ENCODE results near the gene NRK. TPM values are rescaled to one million over a fixed set of nuclear protein-coding genes. Genes with fewer than 3 reads are reported as not detected.
"Not testable (repeated sequence)": the region's sequence is repeated elsewhere in the genome, so short reads cannot be mapped to it uniquely, and the experiment has no call there.

The NRK gene, protein sequence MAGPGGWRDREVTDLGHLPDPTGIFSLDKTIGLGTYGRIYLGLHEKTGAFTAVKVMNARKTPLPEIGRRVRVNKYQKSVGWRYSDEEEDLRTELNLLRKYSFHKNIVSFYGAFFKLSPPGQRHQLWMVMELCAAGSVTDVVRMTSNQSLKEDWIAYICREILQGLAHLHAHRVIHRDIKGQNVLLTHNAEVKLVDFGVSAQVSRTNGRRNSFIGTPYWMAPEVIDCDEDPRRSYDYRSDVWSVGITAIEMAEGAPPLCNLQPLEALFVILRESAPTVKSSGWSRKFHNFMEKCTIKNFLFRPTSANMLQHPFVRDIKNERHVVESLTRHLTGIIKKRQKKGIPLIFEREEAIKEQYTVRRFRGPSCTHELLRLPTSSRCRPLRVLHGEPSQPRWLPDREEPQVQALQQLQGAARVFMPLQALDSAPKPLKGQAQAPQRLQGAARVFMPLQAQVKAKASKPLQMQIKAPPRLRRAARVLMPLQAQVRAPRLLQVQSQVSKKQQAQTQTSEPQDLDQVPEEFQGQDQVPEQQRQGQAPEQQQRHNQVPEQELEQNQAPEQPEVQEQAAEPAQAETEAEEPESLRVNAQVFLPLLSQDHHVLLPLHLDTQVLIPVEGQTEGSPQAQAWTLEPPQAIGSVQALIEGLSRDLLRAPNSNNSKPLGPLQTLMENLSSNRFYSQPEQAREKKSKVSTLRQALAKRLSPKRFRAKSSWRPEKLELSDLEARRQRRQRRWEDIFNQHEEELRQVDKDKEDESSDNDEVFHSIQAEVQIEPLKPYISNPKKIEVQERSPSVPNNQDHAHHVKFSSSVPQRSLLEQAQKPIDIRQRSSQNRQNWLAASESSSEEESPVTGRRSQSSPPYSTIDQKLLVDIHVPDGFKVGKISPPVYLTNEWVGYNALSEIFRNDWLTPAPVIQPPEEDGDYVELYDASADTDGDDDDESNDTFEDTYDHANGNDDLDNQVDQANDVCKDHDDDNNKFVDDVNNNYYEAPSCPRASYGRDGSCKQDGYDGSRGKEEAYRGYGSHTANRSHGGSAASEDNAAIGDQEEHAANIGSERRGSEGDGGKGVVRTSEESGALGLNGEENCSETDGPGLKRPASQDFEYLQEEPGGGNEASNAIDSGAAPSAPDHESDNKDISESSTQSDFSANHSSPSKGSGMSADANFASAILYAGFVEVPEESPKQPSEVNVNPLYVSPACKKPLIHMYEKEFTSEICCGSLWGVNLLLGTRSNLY (N-terminal part only)
- 15.1 TPM for polyA plus RNA-seq (ENCODE audit: insufficient read length)
- long read RNA-seq, donor 1: 0 reads
- long read RNA-seq, donor 2: 0 reads
- long read RNA-seq, donor 3: 0 reads
- long read RNA-seq, donor 4: 0 reads
- long read RNA-seq, donor 5, partial matches to known transcripts: 14 of 14 reads
- long read RNA-seq, donor 5, other reads (novel, unspliced or antisense): 0 of 14 reads
- long read RNA-seq, donor 6: 0 reads
- long read RNA-seq, donor 7: 0 reads
- long read RNA-seq, donor 8: 0 reads

DNA sequence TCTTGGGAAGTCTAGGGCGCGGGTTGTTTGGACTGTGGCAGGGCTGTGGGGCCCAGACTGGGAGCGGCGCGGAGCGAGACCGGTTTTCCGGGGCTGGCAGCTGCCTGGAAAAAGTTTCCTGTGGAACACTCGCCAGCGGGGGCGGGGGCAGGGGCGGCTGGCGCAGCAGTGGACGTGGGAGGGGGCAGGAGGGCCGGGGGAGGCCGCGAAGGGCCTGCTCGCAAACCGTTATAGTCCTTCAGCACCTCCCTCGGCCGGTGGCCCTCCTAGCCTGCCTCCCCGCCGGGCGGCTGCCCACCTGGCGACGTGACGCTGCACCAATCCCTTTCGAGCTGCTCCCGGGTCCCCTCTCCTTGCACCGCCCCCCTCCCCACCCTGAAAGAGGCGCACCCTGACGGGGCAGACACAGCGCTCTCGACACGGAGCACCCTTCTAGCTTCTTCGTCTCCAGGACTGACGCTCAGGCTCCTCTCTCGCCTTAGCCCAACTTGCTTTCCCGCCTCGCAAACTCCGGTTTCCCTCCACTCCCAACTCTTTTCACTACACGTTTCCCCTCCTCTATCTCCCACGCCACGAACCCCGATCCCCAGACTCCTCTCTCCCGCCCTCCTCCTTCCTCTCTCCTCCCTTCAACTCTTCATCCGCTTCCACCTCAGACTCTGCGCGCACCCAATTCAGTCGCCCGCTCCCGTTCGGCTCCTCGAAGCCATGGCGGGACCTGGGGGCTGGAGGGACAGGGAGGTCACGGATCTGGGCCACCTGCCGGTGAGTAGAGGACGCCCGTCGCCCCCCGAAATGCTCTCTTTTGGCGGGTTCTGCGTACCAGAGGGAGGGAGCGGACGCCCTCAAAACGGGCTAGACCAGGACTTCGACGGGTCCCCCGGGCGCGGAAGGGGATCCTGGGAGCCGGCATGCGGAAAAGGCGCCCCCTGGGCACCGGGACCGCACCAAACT, at the start of gene NRK:
TSS of gene NRK (plus strand) at position 402 of the 954 bp plus-strand sequence. CDS start at position 709, 307 bp downstream.
- DNase-seq: no peak

DNA sequence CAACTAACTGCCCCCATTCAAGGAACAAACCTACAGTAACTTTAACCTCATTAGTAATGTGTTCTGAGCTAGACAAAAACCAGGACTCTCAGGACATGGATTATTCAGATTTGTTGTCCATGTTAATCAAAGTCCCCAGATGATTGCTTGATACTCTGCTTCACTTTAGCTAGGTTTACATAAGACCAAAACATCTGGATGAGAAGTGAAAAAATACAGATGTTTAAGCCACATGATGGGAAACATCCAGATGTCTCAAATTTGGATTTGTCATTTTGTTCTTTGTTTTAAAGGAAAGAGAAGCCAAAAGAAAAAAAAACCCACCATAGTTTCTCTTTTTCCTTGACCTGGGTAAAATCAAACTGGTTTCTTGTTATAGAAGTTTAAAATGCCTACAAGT, 48.5 kb upstream of the NRK start:
- DNase-seq: no peak

- DNase-seq: no peak
Measured at GRCh38 chrX:105775679-105776078, 46.7 kb upstream of the NRK start.

DNA sequence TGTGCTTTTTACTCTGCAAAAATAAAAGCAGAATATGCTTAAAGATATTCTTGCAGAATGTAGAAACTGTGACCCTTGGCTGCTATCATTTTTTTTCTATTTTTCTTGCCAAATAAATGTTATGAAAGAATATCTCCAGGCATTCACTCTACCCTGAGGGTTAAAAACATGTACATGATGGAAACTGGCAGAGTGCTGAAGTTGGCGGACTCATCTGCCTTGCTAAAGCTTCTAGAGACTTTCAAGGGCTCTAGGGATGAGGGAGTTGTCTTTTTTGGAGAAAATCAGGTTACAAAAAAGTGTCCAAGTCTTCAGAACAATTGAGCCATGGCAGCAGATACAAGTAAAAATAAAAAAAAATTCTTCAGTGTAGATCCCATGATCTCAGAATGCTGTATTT, 40.5 kb upstream of the NRK start:
- no peak for DNase-seq

- DNase-seq: not testable (repeated sequence)
Measured at GRCh38 chrX:105796877-105797276, 25.5 kb upstream of the NRK start.

DNA sequence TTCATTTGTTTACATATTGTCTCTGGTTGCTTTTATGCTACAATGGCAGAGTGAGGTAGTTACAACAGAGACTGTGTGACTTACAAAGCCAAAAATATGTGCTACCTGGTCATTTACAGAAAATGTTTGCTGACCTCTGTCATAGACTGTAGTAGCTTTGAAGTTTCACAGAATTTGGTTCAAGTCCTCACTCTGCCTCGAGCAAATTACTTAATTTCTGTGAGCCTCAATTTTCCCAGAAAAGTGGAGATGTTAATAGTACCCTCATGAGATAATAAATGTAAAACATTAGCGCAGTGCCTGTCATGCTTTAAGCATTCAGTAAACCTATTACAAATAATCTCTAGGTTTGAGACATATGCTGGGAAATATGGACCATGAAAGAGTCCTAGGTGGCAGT, 18.4 kb upstream of the NRK start:
- no peak for DNase-seq

DNA sequence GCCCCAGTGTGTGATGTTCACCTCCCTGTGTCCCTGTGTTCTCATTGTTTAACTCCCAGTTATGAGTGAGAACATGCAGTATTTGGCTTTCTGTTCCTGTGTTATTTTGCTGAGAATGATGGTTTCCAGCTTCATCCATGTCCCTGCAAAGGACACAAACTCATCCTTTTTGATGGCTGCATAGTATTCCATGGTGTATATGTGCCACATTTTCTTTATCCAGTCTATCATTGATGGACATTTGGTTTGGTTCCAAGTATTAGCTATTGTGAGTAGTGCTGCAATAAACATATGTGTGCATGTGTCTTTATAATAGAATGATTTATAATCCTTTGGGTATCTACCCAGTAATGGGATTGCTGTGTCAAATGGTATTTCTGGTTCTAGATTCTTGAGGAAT, 16.7 kb upstream of the NRK start:
- DNase-seq: not testable (repeated sequence)

GRCh38 chrX:105816517-105816916, 5.8 kb upstream of the NRK start:
- DNase-seq: no peak

GRCh38 chrX:105820247-105820646, 2.1 kb upstream of the NRK start:
- DNase-seq: no peak

GRCh38 chrX:105821471-105822121, 743 bp upstream of the NRK start:
- no peak for DNase-seq

DNA sequence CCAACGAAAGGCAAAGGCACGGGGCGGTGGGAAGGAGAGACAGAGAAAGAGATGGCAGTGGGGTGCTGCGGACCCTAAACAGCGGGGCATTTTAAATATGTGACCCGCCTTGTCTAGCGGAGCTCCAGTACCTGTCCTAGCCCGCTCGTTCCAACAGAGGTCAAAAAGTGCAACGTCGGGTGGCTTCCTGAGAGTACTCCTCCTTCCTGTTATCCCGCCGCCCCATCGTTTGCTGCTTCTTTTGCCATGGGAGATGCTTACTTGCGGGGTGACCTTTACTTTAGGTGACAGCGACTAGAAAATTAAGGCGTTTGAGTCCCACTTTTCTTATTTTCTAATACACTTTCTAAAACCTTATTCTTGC, 735 bp downstream of the NRK start:
- DNase-seq: no peak

DNA sequence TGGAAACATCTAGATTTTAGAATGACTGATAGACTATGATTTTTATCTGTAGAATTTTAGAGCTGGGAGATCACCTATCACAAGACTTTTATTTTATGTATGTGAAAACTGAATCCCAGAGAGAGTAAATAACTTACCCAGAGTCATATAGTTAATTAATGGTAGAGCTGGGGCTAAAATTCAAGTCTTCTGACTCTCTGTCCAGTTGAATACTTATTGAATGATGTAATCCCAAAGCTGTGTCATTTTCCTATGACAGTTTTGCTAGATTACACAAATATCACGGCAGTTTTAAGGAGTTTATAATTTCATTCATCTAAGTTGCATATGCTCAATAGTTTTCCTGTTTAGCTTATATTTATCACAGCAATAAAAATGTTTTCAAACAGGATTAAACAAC, 6.7 kb downstream of the NRK start:
- no peak for DNase-seq

DNA sequence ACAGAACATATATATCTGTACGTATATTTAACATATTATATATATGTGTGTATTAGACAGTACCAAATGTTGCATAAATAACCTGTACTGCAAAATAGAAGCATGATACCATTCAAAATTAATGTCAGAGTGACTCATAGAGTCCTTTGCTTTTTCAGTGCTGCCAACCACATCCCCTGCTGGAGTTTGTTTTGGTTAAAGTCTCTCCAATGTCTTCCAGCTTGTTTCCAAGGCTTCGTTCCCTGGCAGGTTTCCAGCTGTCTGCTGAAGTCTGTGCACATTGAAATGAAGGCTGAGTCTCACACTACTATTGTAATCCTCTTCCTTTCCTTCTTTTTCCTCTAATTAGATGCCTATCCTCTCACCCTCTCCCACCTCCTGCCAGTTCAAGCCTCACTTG, 14.9 kb downstream of the NRK start:
- no peak for DNase-seq

DNA sequence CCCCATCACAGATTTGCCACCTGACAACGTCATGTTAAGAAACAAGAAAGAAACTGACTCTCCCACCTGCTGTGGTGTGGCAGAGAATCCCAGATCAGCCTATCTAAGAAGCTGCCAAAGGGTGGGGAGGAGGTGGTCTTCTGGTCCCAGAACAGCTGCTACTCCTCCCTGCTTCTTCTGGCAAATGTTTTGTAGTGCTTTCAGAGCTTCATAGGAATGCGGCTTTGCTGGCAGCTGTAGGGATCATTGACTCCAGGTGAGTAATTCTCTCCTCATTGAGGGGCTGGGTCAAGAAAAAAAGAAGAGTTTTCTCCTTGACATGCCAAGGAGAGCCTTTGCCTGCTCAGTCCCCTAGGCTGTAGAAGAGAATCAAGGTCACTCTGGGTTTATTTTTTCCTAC, 23.3 kb downstream of the NRK start:
- no peak for DNase-seq

GRCh38 chrX:105850100-105850499, 27.8 kb downstream of the NRK start:
- not testable (repeated sequence) for DNase-seq

- no peak for DNase-seq
Measured at GRCh38 chrX:105865709-105866108, 43.4 kb downstream of the NRK start.

DNA sequence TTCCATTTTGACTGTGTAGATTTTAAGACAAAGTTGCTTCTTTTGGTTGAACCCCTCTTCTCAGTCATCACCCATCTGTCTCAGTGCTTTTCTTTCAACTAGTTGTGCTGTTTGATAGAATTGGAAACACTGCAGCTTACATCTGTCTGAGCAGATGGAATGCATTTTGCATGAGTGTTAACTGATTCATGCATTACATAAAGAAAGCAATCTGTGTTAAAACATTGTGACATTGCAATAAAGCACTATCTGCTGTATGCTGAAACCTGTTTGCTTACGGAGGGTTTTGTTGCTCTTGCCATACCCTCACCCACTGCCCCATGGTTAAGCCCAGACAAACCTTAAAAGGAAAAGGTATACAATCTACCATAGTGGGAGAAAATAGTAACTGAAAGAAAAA, 47.4 kb downstream of the NRK start:
- DNase-seq: no peak

GRCh38 chrX:105870445-105870844, 48.1 kb downstream of the NRK start:
- no peak for DNase-seq

- DNase-seq: no peak
Measured at GRCh38 chrX:105872941-105873340, 50.6 kb downstream of the NRK start.

- DNase-seq: no peak
Measured at GRCh38 chrX:105874790-105875189, 52.5 kb downstream of the NRK start.
